H1 (cell line): ENCODE results near the gene FBLN2. TPM values are rescaled to one million over a fixed set of nuclear protein-coding genes. Genes with fewer than 3 reads are reported as not detected.

Experiments used
- CTCF ChIA-PET: fragments of 300-600 bp; sonication (Branson Sonifier 250); formaldehyde crosslinking; loops from one replicate; lab custom pipeline; 2021; ENCODE audit not compliant: partially characterized antibody; lab: Charles Lee
- POLR2A ChIA-PET: fragments of 300-600 bp; sonication (Branson Sonifier 250); formaldehyde crosslinking; loops from one replicate; lab custom pipeline; 2021; ENCODE audit warnings: inconsistent platforms; ENCODE audit not compliant: partially characterized antibody; lab: Charles Lee
- DNase-seq, 2 experiments: peaks; one replicate each; pipeline versions ENCODE4 v3.0.0 to v3.0.0-alpha.2; 2010 to 2022; ENCODE audit warnings: low spot score in 2 of 2, low read depth in 1 of 2, mixed read lengths in 1 of 2
- FAIRE-seq: peaks from 2 replicates; lab custom pipeline; 2011; peaks lifted over from hg19 to GRCh38; lab: Jason Lieb, UNC
- H2AFZ ChIP-seq: 2 replicates; pipeline ENCODE4 v1.8.1; 2012; ENCODE audit warnings: low read length, inconsistent platforms
- H2AK5ac ChIP-seq: 2 replicates; pipeline ENCODE4 v1.6.1; 2013; ENCODE audit warnings: low read depth, low read length
- H2BK120ac ChIP-seq: replicated peaks from 2 replicates; pipeline ENCODE3; 2013; ENCODE audit warnings: low read depth, low read length, inconsistent platforms
- H2BK12ac ChIP-seq: 2 replicates; pipeline ENCODE4 v1.6.1; 2013; ENCODE audit warnings: low read depth, low read length
- H2BK15ac ChIP-seq: 2 replicates; pipeline ENCODE4 v1.6.1; 2013; ENCODE audit warnings: low read length
- H2BK20ac ChIP-seq: 2 replicates; pipeline ENCODE4 v1.6.1; 2013; ENCODE audit warnings: low read length
- H2BK5ac ChIP-seq: 2 replicates; pipeline ENCODE4 v1.6.1; 2013; ENCODE audit warnings: low read depth, low read length
- H3K14ac ChIP-seq: 2 replicates; pipeline ENCODE4 v1.6.1; 2013; ENCODE audit warnings: inconsistent platforms; ENCODE audit not compliant: insufficient read length
- H3K18ac ChIP-seq: 2 replicates; pipeline ENCODE4 v1.6.1; 2013; ENCODE audit warnings: low read length; ENCODE audit errors: extremely low read depth
- H3K23ac ChIP-seq: 2 replicates; pipeline ENCODE4 v1.6.1; 2013; ENCODE audit warnings: inconsistent platforms; ENCODE audit not compliant: insufficient read length
- H3K23me2 ChIP-seq: 2 replicates; pipeline ENCODE4 v1.6.1; 2013; ENCODE audit warnings: low read depth, low read length
- H3K27ac ChIP-seq: 2 replicates; pipeline ENCODE4 v1.6.1; 2011; ENCODE audit warnings: low read depth, low read length, inconsistent platforms
- H3K27me3 ChIP-seq, 4 experiments: replicated peaks in 1 of 4; 1 replicate in 1 of 4; 2 replicates in 3 of 4; pipeline versions ENCODE4 v1.6.1 to v1.8.1; 2011 to 2013; ENCODE audit warnings: low read length in 3 of 4, mild to moderate bottlenecking in 3 of 4, inconsistent platforms in 2 of 4, mixed read lengths in 2 of 4, moderate library complexity in 1 of 4; ENCODE audit not compliant: control insufficient read depth in 3 of 4, insufficient read depth in 3 of 4; ENCODE audit errors: extremely low read depth in 1 of 4
- H3K36me3 ChIP-seq, 4 experiments: 2 replicates each; pipeline versions ENCODE4 v1.6.1 to v1.8.1; 2011 to 2013; ENCODE audit warnings: mild to moderate bottlenecking in 4 of 4, low read length in 3 of 4, moderate library complexity in 2 of 4, control low read depth in 1 of 4, inconsistent platforms in 1 of 4; ENCODE audit not compliant: insufficient read depth in 4 of 4, control insufficient read depth in 2 of 4
- H3K4ac ChIP-seq: replicated peaks from 2 replicates; pipeline ENCODE3; 2013; ENCODE audit warnings: low read length, low read depth, mixed read lengths, inconsistent platforms; ENCODE audit not compliant: insufficient read length
- H3K4me1 ChIP-seq, 4 experiments: replicated peaks in 1 of 4; 1 replicate in 1 of 4; 2 replicates in 3 of 4; pipeline versions ENCODE4 v1.6.1 to v1.8.1; 2011 to 2013; ENCODE audit warnings: low read length in 3 of 4, inconsistent platforms in 2 of 4, mixed read lengths in 1 of 4; ENCODE audit not compliant: insufficient read depth in 4 of 4, control insufficient read depth in 3 of 4
- H3K4me2 ChIP-seq, 2 experiments: 2 replicates each; pipeline versions ENCODE4 v1.6.1 to v1.8.1; 2011 to 2013; ENCODE audit warnings: low read depth in 2 of 2, low read length in 2 of 2, control low read depth in 1 of 2, inconsistent platforms in 1 of 2, mild to moderate bottlenecking in 1 of 2; ENCODE audit not compliant: insufficient read depth in 1 of 2
- H3K4me3 ChIP-seq, 4 experiments: fragments of 200-600, 300-600 bp in 1 of 4; sonication (generic), shearing (Covaris generic), sonication (Bioruptor Twin) in 1 of 4; 2 replicates each; pipeline versions ENCODE4 v1.5.1 to v1.8.1; 2011 to 2016; ENCODE audit warnings: low read length in 4 of 4, low read depth in 3 of 4, control low read depth in 2 of 4, inconsistent platforms in 2 of 4, mild to moderate bottlenecking in 2 of 4, mixed read lengths in 1 of 4, moderate library complexity in 1 of 4; ENCODE audit not compliant: insufficient read depth in 2 of 4; ENCODE audit errors: extremely low read depth in 1 of 4
- H3K56ac ChIP-seq: replicated peaks from 2 replicates; pipeline ENCODE3; 2013; ENCODE audit warnings: low read depth, mild to moderate bottlenecking, mixed read lengths, low read length, inconsistent platforms; ENCODE audit not compliant: insufficient read length
- H3K79me1 ChIP-seq: 2 replicates; pipeline ENCODE4 v1.6.1; 2013; ENCODE audit warnings: low read depth, low read length, control low read depth
- H3K79me2 ChIP-seq, 2 experiments: 2 replicates each; pipeline versions ENCODE4 v1.6.1 to v1.8.1; 2012 to 2013; ENCODE audit warnings: low read length in 2 of 2, mild to moderate bottlenecking in 2 of 2, inconsistent platforms in 1 of 2; ENCODE audit not compliant: insufficient read depth in 2 of 2, control insufficient read depth in 1 of 2
- H3K9ac ChIP-seq, 4 experiments: replicated peaks in 1 of 4; 1 replicate in 1 of 4; 2 replicates in 3 of 4; pipeline versions ENCODE4 v1.6.1 to v1.8.1; 2011 to 2013; ENCODE audit warnings: low read depth in 3 of 4, low read length in 3 of 4, control low read depth in 2 of 4, mild to moderate bottlenecking in 2 of 4, moderate library complexity in 2 of 4, inconsistent platforms in 1 of 4; ENCODE audit errors: extremely low read depth in 1 of 4
- H3K9me3 ChIP-seq, 2 experiments: 2 replicates each; pipeline versions ENCODE4 v1.6.1 to v1.8.1; 2012 to 2013; ENCODE audit warnings: mild to moderate bottlenecking in 2 of 2, moderate library complexity in 2 of 2, control low read depth in 1 of 2, inconsistent platforms in 1 of 2, low read depth in 1 of 2, low read length in 1 of 2, mixed read lengths in 1 of 2; ENCODE audit not compliant: insufficient read depth in 2 of 2
- H4K20me1 ChIP-seq, 2 experiments: replicated peaks in 1 of 2; 2 replicates each; pipeline versions ENCODE3 to v1.8.1; 2011 to 2013; ENCODE audit warnings: inconsistent platforms in 2 of 2, low read length in 2 of 2, mild to moderate bottlenecking in 1 of 2; ENCODE audit not compliant: insufficient read depth in 2 of 2, control insufficient read depth in 1 of 2
- H4K5ac ChIP-seq: 2 replicates; pipeline ENCODE4 v1.6.1; 2013; ENCODE audit warnings: low read length, low read depth, mixed read lengths, inconsistent platforms; ENCODE audit not compliant: insufficient read length
- H4K8ac ChIP-seq: 2 replicates; pipeline ENCODE4 v1.8.0; 2013; ENCODE audit warnings: mild to moderate bottlenecking, moderate library complexity, low read length, inconsistent platforms; ENCODE audit not compliant: insufficient read depth; ENCODE audit errors: extremely low read depth
- H4K91ac ChIP-seq: replicated peaks from 2 replicates; pipeline ENCODE3; 2013; ENCODE audit warnings: low read length, mixed read lengths, inconsistent platforms; ENCODE audit not compliant: insufficient read length
- E2F6 ChIP-seq: IDR thresholded peaks from 2 replicates; pipeline ENCODE4 v1.6.1; 2012; ENCODE audit warnings: inconsistent platforms
- SAP30 ChIP-seq: fragments of 300-600 bp; sonication (generic); IDR thresholded peaks from 2 replicates; pipeline ENCODE4 v1.7.1; 2012; ENCODE audit warnings: low read length, moderate library complexity, mild to moderate bottlenecking, inconsistent platforms; ENCODE audit not compliant: insufficient read depth, insufficient replicate concordance
- WGBS, 2 experiments: shearing (Covaris generic) in 1 of 2; methylation state at CpG; one replicate each; pipeline versions ENCODE4 v1.1.6 to v1.1.7; 2013 to 2015; ENCODE audit warnings: low lambda C conversion rate in 2 of 2, mixed read lengths in 2 of 2, inconsistent platforms in 1 of 2, low coverage in 1 of 2, missing lambda C conversion rate in 1 of 2; ENCODE audit not compliant: insufficient replicate concordance in 2 of 2, insufficient coverage in 1 of 2, insufficient read length in 1 of 2; ENCODE audit errors: extremely low coverage in 1 of 2, missing lambda C conversion rate in 1 of 2; 5-methylcytosine and 5-hydroxymethylcytosine counted together
- polyA plus RNA-seq, 7 experiments: library from polyadenylated mRNA; depleted of rRNA in 3 of 7; stranded (reverse) in 5 of 7; unstranded in 2 of 7; fragments of >200 nt in 5 of 7; fragments of 200-250 nt in 2 of 7; gene quantifications; 1 replicate in 5 of 7; 2 replicates in 1 of 7; 4 replicates in 1 of 7; pipeline versions ENCODE4 v1.2.1 to v1.2.3, GENCODE V29; 2011 to 2013; ENCODE audit warnings: missing spikeins in 2 of 7, mixed read lengths in 2 of 7
- total RNA-seq: library from RNA; stranded (reverse); fragmentation: NEBNext Ultra II Directional; extraction: Animal tissue kit (Norgen Biotek cat#: 25700); gene quantifications from 2 replicates; pipeline ENCODE4 v1.2.1, GENCODE V29; 2021

FBLN2 gene
- total and polyA plus RNA-seq, 2 of the 8 experiments (the other 6 are each of a cell fraction or from before 2014, with no cell fraction given): 17.4 to 24.2 TPM

- Histone ChIP-seq H3K23me2 (no peaks in the 10 kb centered on the region), H3K36me3 (no peaks in the 10 kb centered on the region), H4K8ac (no peak overlapping the region), H2AK5ac (no peak overlapping the region), H3K27ac (no peak overlapping the region), H3K18ac (no peak overlapping the region), H3K79me2 (no peaks in the 10 kb centered on the region), H3K9me3 (no peaks in the 10 kb centered on the region), H4K20me1 (no peaks in the 10 kb centered on the region), H3K4me1 (no peaks in the 10 kb centered on the region), H3K79me1 (no peaks in the 10 kb centered on the region), H4K91ac (no peak overlapping the region), H2BK20ac (no peak overlapping the region), H3K4me3 (no peak overlapping the region), H3K4me2 (no peak overlapping the region), H3K27me3 (no peaks in the 10 kb centered on the region), H3K4ac (no peak overlapping the region), H3K56ac (no peak overlapping the region), H2BK120ac (no peak overlapping the region), H3K14ac (no peak overlapping the region), H3K23ac (no peak overlapping the region), H3K9ac (no peak overlapping the region), H2BK15ac (no peak overlapping the region), H4K5ac (no peak overlapping the region), H2BK5ac (peak overlapping the region; percentile 24; the same call in 1 of the 2 replicates), H2AFZ (no peak overlapping the region), H2BK12ac (no peak overlapping the region)
- TF ChIP-seq E2F6: no peak
- no peak for TF ChIP-seq SAP30
- DNase-seq (no peak), FAIRE-seq (no peak)
- ChIA-PET POLR2A (no interaction called here), CTCF (interaction anchor here (1.0 to 1.8 kb wide), 6 partner anchors 9 to 133 kb away, joined by 3 to 5 read pairs (median 4); no protein-coding TSS in a partner anchor)
- WGBS, 2 experiments: 88% methylated on average over 9 of the region's 9 CpGs; no CpG with 5 or more reads in 1 of the 2 experiments
Observed at GRCh38 chr3:13627681-13628080, 78.8 kb downstream of the FBLN2 start.
